Keratinocyte (primary cell): ENCODE results near the gene NSG2.

Experiments
- CTCF ChIP-seq, 3 experiments: IDR thresholded peaks in 1 of 3; conservative IDR thresholded peaks in 1 of 3; optimal IDR thresholded peaks in 1 of 3; 2 replicates in 2 of 3; 3 replicates in 1 of 3; pipeline versions ENCODE3 to v1.5.1; 2011; ENCODE audit warnings: low read length in 3 of 3, mild to moderate bottlenecking in 3 of 3, moderate library complexity in 2 of 3, control low read depth in 1 of 3, inconsistent platforms in 1 of 3; ENCODE audit not compliant: insufficient read depth in 2 of 3; ENCODE audit errors: extremely low read depth in 1 of 3
- EZH2 ChIP-seq: IDR thresholded peaks from one replicate; pipeline ENCODE4 v1.6.1; 2012; ENCODE audit warnings: inconsistent platforms, mild to moderate bottlenecking, low read length, moderate library complexity

- no peak for TF ChIP-seq CTCF (optimal IDR thresholded peaks at IDR 0.05 in 1 of 3, IDR thresholded peaks at IDR 0.05 in 1 of 3, conservative IDR thresholded peaks at IDR 0.05 in 1 of 3; ENCODE audit: extremely low read depth in 1 of 3, insufficient read depth in 2 of 3, low read length in 3 of 3)
- TF ChIP-seq EZH2, result no peak
Measured at GRCh38 chr5:174064171-174064570, 18.7 kb downstream of the NSG2 start.
